Stimulated activated CD8-positive, alpha-beta memory T cell treated with anti-CD3 and anti-CD28 coated beads, Interleukin-7, amount 100 ng/mL, for 24 hours (primary cell): ENCODE results near the gene SEC22A.
"Not testable (repeated sequence)": the region's sequence is repeated elsewhere in the genome, so short reads cannot be mapped to it uniquely, and the experiment has no call there.

Source experiments
- DNase-seq: peaks from one replicate; pipeline ENCODE4 v3.0.0-alpha.2; 2020; ENCODE audit warnings: low read depth

The SEC22A gene

GRCh38 chr3:123180791-123181190, 21.0 kb upstream of the SEC22A start:
- DNase-seq = no peak

GRCh38 chr3:123186695-123187094, 15.0 kb upstream of the SEC22A start:
- no peak for DNase-seq

GRCh38 chr3:123188058-123188457, 13.7 kb upstream of the SEC22A start:
- no peak for DNase-seq

GRCh38 chr3:123193448-123194101, 8.2 kb upstream of the SEC22A start:
- DNase-seq = no peak

GRCh38 chr3:123194552-123194951, 7.2 kb upstream of the SEC22A start:
- DNase-seq = no peak

- no peak for DNase-seq
Measured at GRCh38 chr3:123198372-123198771, 3.4 kb upstream of the SEC22A start.

GRCh38 chr3:123201223-123201556, 553 bp upstream of the SEC22A start:
- DNase-seq = no peak

GRCh38 chr3:123202451-123202850, 708 bp downstream of the SEC22A start:
- DNase-seq = no peak

- DNase-seq = no peak
Measured at GRCh38 chr3:123218990-123219389, 17.2 kb downstream of the SEC22A start.

GRCh38 chr3:123221369-123221768, 19.6 kb downstream of the SEC22A start:
- DNase-seq = not testable (repeated sequence)

GRCh38 chr3:123225016-123225415, 23.3 kb downstream of the SEC22A start:
- no peak for DNase-seq

GRCh38 chr3:123226549-123226948, 24.8 kb downstream of the SEC22A start:
- DNase-seq = no peak

- no peak for DNase-seq
Measured at GRCh38 chr3:123229145-123229544, 27.4 kb downstream of the SEC22A start.

- DNase-seq = no peak
Measured at GRCh38 chr3:123236902-123237301, 35.2 kb downstream of the SEC22A start.

- DNase-seq = not testable (repeated sequence)
Measured at GRCh38 chr3:123239186-123239585, 37.4 kb downstream of the SEC22A start.

- no peak for DNase-seq
Measured at GRCh38 chr3:123239756-123240155, 38.0 kb downstream of the SEC22A start.

- no peak for DNase-seq
Measured at GRCh38 chr3:123244128-123244527, 42.4 kb downstream of the SEC22A start.

GRCh38 chr3:123246866-123247265, 45.1 kb downstream of the SEC22A start:
- no peak for DNase-seq

GRCh38 chr3:123256256-123256655, 54.5 kb downstream of the SEC22A start:
- DNase-seq = no peak

GRCh38 chr3:123258359-123258758, 56.6 kb downstream of the SEC22A start:
- no peak for DNase-seq

GRCh38 chr3:123258811-123259420, 57.2 kb downstream of the SEC22A start:
- DNase-seq = no peak

- DNase-seq = no peak
Measured at GRCh38 chr3:123261666-123262065, 59.9 kb downstream of the SEC22A start.

- DNase-seq = no peak
Measured at GRCh38 chr3:123262226-123262625, 60.5 kb downstream of the SEC22A start.

GRCh38 chr3:123262868-123263267, 61.1 kb downstream of the SEC22A start:
- no peak for DNase-seq
